Measurements from ENCODE around the gene DBP.

The DBP gene

GRCh38 chr19:48609571-48610108 lies 27.5 kb downstream of the DBP start:
- DNase-seq, result no peak

- DNase-seq, result peak; percentile 60
Measured at GRCh38 chr19:48608798-48609263, 28.3 kb downstream of the DBP start.

GRCh38 chr19:48607359-48607755 lies 29.8 kb downstream of the DBP start:
- no peak for DNase-seq

GRCh38 chr19:48606463-48607358 lies 30.5 kb downstream of the DBP start, which contains the start of gene SPACA4:
Gene SPACA4, plus strand, starts transcription at chr19:48606742. Its CDS starts 237 bp downstream, at chr19:48606979.
- no peak for DNase-seq

GRCh38 chr19:48603850-48604249 lies 33.3 kb downstream of the DBP start:
- no peak for DNase-seq

- no peak for DNase-seq
Measured at GRCh38 chr19:48603449-48603848, 33.7 kb downstream of the DBP start.

GRCh38 chr19:48603001-48603400 lies 34.2 kb downstream of the DBP start:
- DNase-seq, result no peak

GRCh38 chr19:48600679-48601417 lies 36.3 kb downstream of the DBP start:
- no peak for DNase-seq

- DNase-seq, result no peak
Measured at GRCh38 chr19:48598996-48599700, 38.0 kb downstream of the DBP start.

- DNase-seq, result peak; percentile 50
Measured at GRCh38 chr19:48596679-48597465, 40.3 kb downstream of the DBP start.

- no peak for DNase-seq
Measured at GRCh38 chr19:48596237-48596636, 40.9 kb downstream of the DBP start.

GRCh38 chr19:48595833-48596232 lies 41.3 kb downstream of the DBP start:
- no peak for DNase-seq

GRCh38 chr19:48595171-48595570 lies 42.0 kb downstream of the DBP start:
- DNase-seq, result no peak

- DNase-seq, result no peak
Measured at GRCh38 chr19:48591021-48591420, 46.2 kb downstream of the DBP start.

- DNase-seq, result peak; percentile 89
Measured at GRCh38 chr19:48588670-48589401, 48.3 kb downstream of the DBP start.

GRCh38 chr19:48587387-48587786 lies 49.8 kb downstream of the DBP start:
- DNase-seq, result no peak

- no peak for DNase-seq
Measured at GRCh38 chr19:48582168-48582567, 55.0 kb downstream of the DBP start.

Data from activated T-cell treated with anti-CD3 and anti-CD28 coated beads, Interleukin-2, amount 50 U/mL, for 1 hour (primary cell).